Measurements from ENCODE around the gene TH.
"Not testable (repeated sequence)": the region's sequence is repeated elsewhere in the genome, so short reads cannot be mapped to it uniquely, and the experiment has no call there.

Gene TH

DNA sequence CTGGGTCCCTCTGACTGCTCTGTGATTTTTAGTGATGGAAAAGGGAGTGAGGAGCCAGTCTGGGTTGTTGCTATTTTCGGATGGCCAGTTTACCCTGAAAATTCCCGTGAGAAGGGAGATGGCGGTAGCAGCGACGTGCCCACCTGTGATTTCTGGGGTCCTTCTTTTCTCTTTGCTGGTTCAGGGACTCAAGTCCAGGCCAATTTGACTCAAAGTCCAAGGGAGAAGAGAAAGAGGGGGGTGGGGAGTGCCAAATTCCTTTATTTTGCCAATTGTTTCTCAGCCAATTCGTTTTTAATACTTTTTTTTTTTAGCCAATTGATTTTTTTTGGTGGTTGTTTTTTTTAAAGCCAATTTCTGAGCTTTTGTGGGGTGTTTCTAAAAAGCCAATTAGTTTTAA lies 39.4 kb downstream of the TH start:
- no peak for DNase-seq

DNA sequence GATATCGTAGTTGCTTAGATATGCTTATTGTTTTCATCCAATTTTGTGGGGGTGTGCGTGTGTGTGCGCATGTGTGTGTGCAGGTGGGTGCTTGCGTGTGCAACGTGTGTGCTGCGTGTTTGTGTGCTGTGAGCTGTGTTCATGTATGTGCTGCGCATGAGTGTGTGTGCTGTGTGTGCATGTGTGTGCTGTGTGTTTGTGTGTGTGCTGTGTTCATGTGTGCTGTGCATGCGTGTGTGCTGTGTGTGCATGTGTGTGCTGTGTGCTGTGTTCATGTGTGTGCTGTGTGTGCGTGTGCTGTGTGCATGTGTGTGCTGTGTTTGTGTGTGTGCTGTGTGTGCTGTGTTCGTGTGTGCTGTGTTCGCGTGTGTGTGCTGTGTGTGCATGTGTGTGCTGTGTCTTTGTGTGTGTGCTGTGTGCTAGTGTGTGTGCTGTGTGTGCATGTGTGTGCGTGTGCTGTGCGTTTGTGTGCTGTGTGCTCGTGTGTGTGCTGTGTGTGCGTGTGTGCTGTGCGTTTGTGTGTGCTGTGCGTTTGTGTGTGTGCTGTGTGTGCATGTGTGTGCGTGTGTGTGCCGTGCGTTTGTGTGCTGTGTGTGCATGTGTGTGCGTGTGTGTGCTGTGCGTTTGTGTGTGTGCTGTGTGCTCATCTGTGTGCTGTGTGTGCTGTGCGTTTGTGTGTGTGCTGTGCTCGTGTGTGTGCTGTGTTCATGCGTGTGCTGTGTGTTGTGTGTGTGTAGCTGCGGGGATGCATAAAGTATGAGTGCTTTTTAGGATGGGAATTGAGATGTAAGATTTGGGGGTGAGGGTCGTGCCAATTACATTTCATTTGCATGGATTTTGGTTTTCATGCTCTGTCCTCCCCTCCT lies 40.0 kb downstream of the TH start:
- no peak for DNase-seq

DNA sequence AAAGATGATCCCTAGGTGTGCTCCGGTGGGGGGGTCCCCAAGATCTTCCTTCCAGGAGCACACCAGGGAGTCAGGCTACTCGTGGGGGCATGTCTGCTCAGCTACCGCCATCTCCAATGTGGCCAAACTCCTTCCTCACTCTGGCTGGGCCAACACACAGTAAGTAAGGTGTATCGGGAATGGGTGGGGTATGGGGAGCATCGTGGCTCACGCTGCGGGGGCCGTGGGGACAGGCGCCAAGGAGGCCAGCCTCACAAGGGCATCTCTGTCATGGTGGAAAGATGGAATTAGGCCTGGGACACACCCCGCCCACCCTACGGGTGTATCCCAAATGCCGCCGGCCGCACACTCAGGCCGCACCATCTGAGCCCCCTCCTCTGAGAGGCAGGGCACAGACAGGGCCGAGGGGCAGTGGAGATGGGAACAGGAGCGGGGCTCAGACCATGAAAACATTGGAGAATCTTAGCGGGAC lies 40.7 kb downstream of the TH start:
- no peak for DNase-seq

DNA sequence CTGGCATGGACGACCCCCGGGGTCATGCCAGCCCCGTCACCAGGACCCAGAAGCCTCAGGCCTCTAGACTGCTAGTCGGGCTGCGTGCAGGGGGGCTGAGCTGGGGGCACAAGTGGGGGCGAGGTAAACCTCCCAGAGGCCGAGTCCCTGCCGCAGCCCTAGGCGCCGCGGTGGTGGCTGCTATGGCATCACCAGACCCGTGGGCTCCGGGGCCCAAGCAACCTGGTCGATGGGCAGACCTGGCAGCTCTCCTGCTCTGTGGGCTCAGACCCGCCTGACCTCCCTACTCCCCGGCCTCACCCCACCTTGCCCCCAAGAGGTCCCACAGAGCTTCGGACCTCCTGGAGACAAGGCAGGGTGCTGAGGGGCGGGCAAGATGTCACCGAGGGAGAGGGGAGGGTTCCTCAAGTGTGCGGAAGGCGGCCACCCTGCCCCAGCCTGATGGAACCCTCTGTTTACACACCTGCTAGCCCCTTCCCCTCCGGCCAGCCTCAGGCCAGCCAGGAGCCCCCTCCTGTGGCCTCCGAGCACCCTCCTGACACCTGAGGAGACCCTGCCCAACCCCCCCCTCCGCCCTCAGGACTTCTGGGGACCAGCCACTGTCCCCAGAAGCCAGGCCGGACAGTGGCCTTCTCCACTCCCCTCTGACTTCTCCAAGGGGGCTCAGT lies 41.8 kb downstream of the TH start:
- no peak for DNase-seq

DNA sequence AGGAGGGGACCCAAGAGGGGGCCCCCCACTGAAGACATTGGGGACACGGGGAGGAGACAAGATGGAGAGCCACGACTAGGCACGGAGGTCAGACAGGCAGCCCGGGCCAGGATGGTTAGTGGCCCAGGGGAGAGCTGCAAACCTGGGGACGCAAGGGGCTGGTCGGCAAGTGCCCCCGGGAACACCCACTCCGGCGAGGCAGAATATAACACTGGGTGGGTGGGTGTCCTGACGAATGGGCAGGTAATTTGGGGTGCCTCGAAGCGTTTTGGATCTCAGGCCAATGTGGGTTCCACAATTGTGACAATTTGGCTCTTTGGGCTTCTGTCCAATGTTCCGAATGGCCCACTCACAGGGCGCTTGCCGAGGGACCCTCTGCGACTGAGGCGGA lies 42.3 kb downstream of the TH start:
- no peak for DNase-seq

DNA sequence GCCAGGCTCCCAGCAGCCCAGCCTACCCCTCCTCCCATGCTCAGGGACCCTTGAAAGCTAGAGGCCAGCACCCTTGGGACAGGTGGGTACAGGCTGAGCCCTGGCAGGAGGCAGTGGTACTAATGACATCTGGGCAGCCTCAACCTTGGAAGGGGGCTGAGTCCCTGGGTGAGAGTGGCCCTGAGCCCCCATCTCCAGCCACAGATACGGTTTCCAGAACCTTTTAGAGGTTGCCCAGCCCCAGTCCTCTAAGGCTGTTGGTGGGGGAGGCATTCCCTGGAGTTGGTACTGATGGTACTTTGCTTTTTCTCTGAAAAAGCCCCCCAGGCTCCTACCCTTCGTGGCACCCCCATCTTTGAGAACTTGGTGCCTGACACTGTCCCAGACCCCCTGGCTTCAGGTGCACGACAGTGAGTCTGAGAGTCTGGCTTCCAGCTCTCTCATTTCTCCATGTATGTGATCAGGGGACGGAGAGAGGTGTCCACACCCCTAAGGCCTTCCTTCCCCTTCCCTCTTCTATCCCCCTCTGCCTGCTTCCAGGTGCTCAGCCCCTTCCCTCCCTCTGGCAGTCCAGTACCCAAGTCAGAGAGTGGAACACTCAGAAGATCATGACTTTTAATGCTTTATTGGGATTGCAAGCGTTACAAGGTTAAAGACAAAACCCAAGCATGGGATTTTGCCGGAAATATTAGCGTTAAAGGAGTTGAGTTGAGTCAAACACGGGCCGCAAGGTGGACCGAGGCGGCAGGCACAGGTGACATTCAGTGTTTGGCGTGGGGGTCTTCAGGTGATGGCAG lies 42.9 kb downstream of the TH start:
- no peak for DNase-seq

DNA sequence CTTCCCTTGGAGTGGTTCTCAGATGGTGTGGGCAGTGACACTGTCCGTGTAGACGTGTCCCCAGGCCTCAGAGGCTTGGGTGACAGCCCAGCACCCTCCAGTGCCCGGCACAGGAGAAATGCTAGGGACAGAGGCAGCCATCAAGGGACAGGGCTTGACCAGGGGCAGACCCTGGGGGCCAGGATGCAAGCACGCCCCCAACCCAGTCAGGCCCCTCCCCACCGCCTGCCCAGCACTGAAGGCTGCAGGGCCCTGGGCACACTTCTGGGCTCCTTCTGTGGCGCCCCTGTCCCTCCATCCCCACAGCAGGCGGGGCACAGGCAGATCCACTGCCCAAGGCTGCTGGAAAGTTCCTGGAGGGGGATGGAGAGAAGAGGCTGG lies 43.5 kb downstream of the TH start:
- DNase-seq, result no peak

DNA sequence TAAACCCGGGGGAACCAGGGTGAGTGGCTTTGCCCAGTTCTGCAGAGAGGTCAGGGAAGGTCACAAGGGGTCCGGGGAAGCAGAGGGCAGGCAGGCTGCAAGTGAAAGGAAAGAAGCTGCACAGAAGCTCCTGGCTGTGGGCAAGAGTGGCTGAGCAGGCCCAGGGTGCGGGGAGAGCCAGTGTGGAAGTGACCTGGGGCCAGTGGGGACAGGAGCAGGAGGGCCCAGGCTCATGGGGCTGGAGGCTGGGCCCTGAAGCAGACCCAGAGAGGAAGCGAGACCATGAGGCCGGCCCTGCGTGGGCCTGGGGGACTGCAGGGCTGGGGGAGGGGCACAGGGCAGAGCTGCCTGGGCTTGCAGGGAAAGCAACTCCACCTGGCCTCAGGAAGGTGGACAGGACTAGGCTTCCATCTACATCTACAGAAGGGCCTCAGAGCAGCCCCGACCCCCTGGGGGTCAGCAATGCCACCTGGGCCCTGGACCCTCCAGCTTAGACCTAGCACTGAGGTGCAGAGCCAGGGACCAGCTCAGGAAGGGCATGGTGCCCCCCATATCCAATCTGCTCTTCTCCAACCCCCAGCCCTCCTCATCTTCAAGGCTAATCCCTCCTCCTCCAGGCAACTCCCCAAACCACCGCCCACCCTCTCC lies 44.0 kb downstream of the TH start:
- no peak for DNase-seq

DNA sequence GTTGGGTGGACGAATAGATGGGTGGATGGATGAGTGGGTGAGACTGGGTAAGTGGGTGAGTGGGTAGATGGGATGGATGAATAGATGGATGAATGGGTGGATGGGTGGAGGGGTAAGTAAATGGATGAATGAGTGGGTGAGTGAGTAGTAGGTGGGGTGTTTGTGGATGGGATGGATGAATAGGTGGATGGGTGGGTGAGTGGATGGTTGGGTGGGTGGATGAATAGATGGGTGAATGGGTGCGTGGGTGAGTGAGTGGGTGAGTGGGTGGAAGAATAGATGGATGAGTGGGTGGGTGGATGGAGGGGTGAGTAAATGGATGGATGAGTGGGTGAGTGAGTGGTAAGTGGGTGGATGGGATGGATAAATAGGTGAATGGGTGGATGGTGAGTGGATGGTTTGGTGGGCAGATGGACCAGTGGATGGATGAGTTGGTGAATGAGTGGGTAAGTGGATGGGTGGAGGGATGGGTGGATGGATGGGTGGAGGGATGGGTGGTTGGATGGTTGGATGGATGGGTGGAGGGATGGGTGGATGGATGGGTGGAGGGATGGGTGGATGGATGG lies 45.0 kb downstream of the TH start:
- DNase-seq, result no peak

DNA sequence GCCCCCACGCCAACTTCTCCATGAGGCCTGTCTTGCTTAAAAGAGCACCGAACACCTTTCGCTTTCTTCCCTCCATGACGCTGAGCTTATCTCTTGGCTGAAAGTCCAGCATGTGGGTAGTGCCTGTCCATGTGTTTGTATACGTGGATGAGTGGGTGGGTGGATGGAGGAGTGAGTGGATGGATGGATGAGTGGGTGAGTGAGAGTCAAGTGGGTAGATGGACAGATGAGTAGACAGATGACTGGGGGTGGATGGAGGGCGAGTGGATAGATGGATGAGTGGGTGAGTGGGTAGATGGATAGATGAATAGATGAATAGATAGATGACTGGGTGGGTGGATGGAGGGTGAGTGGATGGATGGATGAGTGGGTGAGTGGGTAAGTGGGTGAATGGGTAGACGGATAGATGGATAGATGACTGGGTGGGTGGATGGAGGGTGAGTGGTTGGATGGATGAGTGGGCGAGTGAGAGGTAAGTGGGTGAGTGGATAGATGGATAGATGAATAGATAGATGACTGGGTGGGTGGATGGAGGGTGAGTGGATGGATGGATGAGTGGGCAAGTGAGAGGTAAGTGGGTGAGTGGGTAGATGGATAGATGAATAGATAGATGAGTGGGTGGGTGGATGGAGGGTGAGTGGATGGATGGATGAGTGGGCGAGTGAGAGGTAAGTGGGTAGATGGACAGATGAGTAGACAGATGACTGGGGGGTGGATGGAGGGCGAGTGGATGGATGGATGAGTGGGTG lies 46.7 kb downstream of the TH start:
- not testable (repeated sequence) for DNase-seq

DNA sequence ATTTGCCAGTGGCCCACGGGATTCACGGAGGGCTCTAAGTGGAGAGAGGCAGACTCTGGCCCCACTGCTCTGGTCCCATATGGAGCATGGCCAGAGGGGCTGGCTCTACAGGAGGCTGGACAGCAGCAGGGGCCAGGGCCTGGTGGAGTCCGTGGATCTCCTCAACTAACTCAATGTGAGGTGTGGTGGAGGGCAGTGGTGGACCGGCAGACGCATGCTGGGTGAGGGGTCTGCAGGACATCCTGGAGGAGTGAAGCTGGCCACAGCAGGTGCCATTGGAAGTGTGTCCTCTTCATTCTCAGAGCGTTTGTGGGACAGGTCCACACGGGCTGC lies 48.0 kb downstream of the TH start:
- no peak for DNase-seq

DNA sequence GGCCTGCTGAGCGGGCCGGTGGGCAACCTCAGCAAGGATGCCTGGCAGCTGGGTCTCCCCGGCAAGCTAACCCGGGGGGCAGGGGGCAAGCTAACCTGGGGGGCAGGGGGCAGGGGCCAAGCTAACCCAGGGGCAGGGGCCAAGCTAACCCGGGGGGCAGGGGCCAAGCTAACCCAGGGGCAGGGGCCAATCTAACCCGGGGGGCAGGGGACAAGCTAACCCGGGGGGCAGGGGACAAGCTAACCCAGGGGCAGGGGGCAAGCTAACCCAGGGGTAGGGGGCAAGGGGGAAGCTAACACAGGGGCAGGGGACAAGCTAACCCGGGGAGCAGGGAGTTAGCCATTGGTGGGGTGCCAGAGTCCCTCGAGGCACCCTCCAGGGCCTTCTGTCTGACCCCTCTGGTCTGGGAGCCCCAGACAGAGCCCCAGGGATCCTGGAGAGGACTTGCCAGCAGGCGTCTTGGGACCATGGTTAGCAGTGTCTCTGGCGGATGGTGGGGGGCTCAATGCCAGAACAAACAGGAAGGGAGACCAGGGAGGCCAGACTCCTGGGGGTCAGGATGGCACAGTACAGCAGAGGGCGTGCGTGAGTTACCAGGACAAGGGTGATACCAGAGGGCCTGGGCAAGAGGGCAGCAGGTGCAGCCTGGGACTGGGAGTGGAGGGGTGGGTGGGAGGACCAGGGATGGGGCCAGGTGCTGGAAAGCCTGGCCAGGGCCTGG lies 48.5 kb downstream of the TH start:
- no peak for DNase-seq

DNA sequence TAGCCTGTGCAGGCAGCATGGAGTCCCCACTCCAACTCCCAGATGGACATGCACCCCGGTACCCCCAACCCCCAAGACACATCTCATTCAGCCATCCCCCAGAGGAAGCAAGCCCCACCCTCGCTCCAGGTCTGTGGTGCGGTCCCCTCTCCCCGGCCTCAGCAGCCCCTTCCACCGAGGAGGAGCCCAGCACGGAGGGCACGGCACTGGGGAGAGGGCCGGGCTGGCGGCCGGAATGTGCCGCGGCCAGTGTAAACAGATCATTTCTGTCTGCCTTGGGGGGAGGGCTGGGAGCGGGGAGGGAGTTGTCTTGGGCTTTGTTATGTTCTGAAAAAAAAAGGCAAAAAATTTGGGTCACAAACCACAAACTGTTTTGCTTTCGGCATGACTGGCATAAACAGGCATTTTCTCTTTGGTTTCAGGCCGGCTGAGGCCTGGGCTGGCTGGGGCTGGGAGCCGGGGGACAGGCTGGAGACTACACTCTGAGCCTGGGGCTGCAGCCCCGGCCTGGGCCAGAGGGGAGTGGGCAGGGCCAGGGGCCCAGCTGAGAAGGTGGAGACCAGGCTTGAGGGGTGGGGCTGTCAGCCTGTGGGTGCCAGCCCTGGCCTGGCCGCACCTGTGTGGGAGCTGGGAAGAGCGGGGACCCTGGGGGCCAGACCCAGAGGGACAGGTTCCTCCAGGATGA lies 49.3 kb downstream of the TH start:
- no peak for DNase-seq

DNA sequence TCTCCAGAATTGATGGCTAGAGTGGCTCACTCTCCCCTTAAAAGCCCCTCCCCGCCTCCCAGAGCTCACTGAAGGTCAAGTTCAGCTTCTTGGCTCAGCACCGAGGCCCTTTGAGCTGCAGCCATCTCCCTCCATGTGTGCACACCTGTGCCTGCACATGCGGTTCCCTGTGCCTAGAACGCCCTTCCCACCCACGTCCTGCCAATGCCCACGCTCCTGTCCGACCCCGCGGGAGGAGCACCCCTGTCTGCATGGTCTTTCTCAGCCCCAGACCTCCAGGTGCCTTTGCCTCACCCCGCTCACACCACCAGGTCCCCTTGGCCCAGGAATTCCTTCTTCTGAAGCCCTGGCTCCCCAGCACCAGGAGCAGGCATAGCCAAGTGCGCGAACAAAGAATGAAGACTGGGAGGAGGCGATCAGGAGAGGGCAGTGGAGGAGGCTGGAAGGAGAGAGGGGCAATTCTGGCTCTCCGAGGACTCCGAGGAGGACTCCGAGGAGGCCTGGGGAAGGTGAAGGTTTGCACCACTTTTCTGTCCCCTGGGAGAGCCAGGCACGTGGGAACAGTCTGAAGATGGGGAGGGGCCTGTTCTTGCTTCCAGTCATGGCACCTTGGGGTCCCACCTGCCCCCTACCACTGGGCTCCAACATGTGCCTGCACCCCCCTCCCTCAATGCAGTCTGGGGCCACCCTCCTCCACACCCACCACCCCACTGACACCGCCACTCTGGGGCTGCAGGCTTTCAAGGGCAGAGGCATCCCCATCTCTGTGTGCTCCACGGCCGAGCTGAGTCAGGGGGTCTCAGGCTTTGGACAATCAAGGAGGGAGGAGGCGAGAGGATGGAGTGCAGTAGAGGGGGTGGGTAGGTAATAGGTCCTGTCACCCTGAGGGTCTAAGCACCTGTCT lies 50.1 kb downstream of the TH start:
- no peak for DNase-seq

DNA sequence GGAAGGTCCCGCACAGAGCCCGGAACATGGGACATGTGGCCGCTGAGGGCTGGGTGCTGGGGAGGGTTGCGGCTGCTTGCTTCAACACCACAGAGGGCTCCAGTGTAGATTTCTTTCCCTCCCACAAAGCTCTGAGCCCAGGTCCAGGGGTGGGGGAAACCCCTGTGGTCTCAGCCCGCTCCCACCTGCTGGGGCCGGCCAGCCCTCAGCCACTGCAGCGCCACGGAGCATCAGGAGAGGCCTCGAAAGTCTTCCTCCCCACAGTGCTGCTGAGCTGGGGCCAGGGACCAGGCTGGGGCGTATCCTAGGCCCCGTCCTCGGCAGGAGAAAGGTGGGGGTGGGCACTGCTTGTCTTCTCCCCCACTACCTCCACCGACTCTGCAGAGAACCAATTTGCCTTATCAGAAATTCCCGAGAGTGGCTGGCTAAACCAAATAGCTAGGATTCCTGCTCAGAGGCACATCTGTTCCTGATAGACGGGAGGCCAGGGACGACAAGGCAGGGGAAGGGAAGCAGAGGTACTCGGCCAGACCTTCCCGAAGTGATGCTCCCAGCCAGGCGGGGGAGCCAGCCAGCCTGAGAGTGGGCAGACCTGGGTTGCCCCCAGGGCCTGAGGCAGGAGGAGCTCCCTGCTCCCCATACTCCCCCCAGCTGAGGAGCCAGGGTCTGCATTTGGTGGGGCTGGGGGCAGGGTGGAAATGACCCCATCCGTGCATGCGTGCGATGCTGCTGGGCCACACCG lies 51.1 kb downstream of the TH start:
- DNase-seq, result no peak

DNA sequence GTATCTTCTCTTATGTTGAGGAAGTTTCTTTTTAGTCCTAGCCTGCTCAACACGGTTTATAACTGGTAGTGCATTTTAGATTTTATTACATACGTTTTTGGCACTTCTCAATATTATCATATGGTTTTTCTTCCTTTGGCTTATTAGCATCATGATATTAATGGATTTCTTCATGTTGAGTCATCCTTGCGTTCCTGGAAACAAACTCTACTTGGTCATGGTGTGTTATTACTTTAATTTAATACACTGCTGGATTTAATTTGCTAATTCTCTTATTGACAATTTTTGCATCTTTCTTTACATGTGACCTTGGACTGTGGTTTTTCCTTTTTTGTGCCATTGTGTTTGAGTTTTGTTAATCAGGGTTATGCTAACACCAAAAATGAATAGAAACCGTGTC lies 52.9 kb downstream of the TH start:
- DNase-seq, result no peak

DNA sequence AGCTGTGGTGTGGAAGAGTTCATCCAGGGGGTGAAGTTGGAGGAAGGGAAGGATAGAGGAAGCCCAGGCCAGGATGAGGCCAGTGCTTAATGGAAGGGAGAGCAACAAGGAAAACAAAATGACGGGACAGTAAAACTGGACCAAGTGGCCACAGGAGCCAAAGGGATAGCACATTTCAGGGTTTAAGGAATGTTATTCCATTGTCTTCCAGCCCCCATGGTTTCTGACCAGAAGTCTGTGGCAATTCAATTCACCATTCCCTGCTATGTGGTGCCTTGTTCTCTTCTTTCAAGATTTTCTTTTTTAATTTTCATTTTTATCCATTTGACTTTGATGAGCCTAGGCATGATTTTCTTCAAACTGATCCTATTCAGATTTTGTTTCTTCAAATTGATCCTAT lies 54.9 kb downstream of the TH start:
- DNase-seq, result no peak

DNA sequence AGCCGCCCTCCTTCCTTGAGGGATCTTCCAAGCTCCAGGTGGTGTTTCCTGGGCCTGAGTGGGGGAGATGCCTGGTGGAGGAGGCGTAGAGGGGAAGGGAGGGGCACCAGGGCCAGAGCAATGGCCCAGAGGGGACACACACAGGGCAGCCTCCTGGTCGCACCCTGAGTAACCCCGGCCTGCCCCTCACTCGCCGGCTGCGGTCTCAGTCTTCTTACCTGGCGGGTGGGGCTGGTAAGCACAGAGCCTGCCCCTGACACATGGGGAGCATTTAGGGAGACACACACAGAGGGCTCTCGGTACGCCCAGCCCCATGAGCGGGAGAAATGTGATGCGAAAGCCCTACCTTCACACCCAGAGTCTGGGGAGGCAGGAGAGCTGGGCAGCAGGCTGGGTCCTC lies 56.3 kb downstream of the TH start:
- no peak for DNase-seq

Measured in nucleus accumbens (tissue), 56 donors.